ENCODE measurements around the gene PGAP6.
A peak's percentile ranks its signal among the peaks of the same experiment; 100 is the strongest.
"Not testable (repeated sequence)": the region's sequence is repeated elsewhere in the genome, so short reads cannot be mapped to it uniquely, and the experiment has no call there.

The PGAP6 gene

DNA sequence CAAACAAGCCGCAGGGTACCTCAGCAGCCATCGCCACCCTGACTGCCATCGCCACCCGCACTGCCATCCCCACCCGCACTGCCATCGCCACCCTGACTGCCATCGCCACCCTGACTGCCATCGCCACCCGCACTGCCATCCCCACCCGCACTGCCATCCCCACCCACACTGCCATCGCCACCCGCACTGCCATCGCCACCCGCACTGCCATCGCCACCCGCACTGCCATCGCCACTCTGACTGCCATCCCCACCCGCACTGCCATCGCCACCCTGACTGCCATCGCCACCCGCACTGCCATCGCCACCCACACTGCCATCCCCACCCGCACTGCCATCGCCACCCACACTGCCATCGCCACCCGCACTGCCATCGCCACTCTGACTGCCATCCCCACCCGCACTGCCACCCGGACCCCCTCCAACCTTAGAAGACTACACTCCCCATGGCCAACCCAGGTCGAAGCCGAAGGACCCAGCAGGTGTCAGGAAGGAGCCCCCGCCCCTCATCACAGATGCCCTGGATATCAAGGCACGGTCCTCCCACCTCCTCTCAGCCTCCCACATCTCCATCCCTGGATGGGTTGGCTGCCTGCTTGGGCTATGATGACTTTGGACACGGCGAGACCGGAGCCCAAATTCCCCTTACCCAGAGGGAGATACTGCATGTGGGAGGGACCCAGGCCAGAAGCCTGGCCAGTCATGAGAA is 3.5 kb downstream of the PGAP6 start:
- not testable (repeated sequence) for DNase-seq

DNA sequence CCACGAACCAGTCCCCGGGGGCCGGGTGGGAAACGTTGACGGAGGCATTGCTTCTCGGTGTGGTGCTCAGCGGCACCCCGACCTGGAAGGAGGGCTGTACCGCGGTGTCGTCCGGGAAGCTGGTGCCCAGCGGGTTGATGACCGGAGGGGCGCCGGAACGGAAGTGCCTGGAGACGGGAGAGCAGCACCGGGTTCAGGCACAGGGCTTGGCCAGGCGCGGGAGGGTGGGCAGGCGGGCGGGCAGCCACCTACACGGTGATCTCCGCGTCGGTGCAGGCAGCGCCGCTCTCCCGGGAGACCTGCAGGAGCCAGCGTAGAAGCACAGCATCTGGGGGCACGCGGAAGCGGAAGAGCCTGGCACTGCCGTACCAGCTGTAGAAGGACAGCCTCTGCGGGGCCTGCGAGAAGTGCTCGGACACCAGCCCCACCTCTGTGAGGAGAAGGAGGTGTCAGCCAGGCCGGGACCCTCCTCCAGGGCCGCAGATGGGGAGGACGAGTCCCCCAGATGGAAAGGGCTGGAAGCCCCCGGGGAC is 4.3 kb downstream of the PGAP6 start:
- no peak for DNase-seq

DNA sequence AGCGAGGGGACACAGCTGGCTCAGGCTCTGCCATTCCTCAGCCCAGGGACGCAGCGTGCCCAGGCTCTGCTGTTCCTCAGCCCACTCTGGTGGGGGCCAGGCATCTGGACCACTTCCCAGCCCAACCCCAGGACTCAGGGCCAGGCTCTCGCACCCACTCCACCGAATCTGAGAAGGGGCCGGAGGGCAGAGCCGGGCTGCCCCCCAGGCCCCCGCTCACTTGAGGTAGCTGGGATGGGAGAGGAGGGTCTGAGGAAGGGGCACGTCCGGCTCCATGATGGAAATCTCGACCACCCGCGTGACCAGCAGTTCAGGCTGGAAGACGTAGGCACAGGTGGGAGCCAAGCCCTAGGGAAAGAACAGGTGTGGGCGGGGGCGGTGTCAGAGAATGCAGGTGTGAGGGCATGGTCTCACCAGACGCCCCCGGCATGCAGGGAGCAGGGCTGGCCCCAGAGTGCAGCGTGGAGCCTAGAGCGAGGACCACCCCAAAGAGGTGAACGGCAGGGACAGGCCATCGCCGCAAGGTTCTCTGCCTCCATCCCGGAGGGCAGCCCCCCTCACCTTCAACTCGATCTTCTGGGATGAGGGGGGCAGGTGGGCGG is 4.9 kb downstream of the PGAP6 start:
- no peak for DNase-seq

DNA sequence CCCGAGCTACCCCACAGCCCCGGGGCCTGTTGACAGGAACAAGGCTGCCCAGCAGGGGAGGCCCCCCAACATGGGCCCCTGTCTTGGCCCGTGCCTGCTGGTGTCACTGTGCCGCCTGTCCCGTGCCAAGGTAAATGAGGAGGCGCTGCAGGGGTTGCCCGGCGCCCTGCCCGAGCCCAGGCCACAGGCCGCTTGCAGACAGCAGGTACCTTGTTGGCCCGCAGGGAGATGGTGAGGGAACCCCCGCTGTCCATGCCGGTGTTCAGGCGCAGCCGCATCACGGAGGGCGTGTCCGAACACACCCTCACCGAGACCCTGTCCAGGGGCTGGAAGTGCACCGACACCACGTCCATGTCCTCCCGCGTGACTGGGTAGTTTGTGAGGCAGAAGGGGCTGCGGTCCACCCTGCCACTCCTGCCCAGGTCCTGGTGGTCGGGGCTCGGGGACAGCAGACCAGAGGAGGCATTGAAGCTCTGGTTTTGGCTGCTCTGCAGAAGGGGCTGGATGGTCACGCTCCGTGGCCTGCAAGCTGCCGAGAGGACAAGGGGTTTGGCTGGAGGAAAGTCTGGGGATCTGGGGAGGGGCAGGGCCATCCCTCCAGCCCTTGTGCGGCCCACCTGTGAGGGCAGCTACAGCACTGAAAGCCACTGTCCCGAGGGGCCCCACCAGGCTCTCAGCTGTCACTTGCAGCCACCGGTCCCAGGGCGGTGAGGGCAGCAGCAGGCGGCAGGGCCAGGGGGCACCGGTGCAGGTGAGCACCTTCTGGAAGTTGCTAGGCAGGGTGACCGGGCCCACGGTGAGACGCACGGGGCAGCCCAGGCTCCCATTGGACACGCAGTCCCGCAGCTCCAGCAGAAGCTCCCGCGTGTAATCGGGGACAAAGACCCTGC is 5.6 kb downstream of the PGAP6 start:
- no peak for DNase-seq

DNA sequence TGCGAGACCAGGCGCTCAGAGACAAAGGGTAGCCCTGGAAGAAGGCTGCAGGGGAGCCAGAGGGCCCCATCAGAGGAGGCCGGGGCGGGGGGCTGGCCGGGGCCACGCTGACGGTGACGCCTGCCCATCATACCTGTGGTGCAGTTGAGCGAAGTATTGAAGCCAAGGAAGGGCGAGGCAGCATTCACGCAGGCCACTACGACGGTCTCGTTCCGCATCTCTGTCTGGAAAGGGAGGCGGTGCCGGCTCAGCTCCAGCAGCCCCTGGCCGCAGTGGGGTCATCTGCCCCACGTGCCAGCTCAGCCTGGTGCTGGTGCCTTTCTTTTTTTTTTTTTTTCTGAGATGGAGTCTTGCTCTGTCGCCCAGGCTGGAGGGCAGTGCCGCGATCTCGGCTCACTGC is 6.6 kb downstream of the PGAP6 start:
- DNase-seq, result no peak

DNA sequence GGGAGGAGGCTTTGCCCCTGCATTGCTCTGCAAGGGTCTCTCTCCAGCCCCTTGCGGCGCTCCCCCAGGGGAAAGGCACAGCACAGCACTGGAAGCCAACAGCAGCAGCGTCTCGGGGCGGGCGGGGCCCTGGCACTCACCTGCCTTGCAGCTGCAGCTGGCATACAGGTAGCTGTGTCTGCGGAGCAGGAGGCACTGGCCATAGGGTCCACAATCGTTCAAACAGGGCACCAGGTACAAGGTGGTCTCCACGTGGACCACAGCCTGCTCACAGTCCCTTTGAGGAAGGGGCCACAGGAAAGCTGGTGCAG is 7.2 kb downstream of the PGAP6 start:
- no peak for DNase-seq

DNA sequence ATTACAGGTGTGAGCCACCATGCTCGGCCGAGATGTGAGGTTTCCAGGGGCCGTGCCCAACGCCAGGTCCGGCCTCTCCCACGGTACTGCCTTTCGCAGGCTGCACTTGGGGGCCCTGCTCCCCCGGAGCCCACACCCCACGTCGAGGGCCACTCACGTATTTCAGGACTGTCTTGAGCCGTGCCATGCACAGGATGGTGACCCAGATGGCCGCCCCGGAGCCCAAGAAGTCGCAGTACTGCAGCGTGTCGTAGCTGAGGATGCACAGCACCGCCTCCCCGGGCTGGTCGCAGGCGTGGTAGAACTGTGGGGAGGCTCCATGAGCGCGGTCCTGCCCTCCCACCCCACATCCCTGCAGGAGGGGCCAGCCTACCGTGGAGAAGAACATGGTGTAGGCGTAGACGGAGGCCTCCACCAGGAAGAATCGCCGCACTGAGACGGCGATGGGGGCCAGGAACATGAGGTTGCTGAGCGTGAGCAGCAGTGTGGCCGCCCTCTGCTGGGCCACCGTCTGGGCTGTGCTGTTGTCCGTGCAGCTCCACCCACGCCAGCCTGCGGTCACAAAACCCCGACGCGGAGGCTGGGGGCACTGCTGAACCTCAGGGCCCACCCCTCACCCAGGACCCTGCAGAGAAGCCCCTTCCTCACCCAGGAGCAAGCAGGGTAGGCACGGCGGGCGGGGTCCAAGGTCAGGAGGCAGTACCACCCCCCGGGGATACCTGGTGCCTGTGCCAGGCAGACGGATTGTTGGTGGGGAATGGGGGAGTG is 7.7 kb downstream of the PGAP6 start:
- no peak for DNase-seq

DNA sequence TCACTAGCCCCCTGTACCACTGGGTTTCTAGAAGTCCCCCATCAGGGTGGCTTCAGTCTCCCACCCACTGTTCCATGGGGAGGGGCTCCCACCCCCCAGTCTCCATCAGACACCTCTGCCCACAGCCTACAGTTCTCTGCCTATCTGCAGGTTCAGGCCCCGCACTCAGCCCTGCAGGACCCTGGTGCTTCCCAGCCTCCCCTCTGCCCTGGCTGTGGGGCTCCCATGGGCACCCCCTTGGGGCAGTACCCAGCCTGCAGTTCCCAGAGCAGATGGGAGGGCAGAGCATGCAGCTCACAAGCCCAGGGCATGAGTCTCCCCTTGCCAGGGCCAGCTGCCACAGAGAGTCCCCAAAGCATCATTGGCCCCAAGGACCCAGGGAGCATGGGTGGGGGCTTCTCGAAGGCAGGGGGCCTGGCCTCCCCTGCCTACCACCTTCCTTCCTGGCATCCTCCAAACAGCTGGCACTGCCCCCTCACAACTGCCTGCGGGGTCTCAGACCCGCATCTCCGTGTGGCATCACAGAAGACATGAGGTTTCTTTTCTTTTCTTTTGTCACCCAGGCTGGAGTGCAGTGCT is 8.7 kb downstream of the PGAP6 start:
- no peak for DNase-seq

DNA sequence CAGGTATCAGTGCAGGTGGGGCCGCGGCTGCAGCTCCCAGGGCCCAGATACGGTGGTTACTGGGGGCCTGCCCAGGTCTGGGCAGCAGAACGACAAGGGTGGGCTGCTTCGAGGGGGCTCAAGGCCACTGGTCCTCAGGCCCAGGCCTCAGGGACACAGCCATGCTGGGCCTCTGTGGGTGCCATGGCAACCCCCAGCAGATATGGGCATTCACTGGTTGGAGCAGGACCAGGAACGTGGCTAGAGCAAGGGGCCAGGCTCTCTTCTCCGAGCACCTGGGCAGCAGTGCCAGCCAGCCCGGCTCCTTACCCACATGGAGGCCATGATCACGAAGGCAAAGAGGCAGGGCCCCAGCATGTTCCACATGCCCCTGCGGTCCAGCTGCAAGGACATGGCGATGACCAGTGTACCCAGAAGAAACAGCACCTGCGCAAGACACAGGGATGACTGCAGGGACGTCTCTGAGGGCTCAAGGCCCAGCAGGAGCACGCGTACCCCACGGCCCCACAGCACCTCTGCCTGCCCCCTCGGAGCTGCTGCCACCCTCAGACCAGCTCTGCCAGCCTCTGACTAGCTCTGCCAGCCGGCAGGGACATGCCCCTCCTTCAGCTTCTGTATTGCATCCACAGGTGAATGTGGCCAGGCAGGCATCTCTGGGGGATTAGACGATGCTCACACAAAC is 9.3 kb downstream of the PGAP6 start:
- DNase-seq, result no peak

DNA sequence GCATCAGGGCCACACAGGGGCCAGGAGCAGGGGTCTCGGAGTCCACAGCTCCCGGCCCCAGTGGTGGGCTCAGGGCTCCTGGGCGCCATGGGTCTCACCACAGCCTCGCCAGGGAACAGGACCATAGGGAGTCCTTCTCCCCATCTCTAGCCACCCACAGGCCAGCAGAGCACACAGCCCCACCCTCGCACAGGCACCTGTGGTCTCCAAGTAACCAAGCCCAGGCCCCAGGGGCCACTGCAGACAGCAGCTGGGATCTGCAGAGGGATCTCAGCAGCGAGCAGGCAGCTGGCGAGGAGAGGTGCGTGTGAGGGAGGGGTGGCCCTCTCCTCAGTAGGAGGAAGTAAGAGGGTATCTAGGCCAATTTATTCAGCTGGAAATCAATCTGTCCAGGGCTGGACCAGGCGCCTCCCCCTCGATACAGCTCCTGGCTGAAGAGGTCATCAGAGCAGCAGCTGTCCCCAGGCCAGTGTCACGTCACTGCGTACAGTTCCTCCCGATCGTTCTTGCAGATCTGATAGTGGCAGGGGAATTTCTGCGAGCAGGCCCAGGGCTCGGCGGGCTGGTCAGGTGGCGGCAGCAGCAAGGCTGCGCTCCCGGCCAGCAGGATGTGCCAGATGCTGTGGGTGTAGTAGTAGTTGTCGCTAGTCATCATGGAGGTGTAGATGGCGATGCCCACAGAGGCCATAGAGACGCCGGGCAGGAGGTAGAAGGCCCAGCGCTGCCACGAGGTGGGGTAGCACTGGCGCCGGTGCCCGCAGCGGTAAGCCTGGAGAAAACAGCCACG is 10.1 kb downstream of the PGAP6 start:
- DNase-seq, result no peak

DNA sequence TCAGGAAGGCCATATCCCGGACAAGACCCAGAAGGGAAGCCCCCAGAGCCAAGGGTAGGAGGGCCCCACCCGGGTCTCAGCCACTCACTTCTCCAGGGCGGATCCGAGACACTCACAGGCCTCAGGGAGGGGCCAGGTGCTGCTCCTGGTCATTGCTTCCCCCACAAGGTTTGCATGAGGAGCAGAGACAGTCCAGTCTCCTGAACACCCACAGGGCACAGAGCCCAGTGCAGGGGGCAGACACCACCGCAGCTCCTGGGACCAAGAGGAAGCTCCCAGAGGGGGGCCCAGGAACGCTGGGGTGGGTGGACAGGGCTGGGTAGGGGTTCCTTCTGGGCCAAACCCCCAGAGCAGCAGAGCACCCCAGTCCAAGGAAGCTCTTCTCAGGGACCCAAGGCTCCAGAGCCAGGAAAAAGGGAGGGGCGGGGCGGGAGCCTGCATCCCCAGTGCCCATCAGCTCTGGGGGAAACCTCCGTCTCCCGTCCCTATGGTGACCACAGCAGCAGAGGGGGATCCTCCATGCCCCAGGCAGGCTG is 10.7 kb downstream of the PGAP6 start:
- DNase-seq, result no peak

DNA sequence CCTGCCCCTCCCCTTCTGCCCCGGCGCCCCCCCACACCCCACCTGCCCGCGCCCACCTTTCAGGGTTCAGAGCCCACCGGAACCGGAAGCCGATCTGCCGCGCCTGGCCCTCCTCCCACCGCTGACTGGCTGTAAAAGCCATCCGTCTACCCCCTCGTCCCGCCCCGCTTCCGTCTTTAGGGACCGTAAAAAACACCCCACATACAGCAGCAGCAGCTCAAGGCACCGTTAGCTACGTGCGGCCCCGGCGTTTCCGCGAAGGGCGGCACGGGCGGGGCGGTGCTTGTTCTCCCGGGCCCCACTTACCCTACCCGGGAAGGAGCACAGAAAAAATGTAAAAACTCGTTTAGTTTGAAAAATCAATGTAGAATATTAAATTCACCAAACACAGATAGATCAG is 11.3 kb downstream of the PGAP6 start, which contains the start of gene MRPL28:
Gene MRPL28 (minus strand): TSS at position 96 of the 400 bp plus-strand sequence. CDS start 320 bp downstream, outside the sequence.
- peak; percentile 54 for DNase-seq

DNA sequence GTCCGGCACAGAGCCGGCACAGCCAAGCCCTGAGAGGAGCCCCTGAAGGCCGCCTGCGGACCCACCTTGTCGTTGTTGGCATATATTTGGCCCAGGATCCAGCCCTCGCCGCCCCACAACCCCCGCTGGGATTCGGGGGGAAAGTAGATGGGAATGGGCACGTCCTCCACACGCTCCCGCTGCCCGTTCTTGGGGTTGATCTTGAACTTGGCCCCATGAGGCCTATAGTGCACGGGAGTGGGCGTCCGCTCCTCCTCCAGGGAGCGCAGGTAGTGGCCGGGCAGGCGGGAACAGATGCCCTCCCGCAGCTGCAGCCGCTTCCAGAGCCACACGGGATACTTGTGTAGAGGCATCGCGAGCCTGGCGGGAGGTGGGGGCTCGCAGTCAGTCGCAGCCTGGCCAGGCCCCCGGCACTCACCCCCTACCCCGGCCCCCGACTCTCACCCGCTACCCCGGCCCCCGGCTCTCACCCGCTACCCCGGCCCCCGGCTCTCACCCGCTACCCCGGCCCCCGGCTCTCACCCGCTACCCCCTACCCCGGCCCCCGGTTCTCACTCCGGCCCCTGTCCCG is 11.8 kb downstream of the PGAP6 start:
- no peak for DNase-seq

DNA sequence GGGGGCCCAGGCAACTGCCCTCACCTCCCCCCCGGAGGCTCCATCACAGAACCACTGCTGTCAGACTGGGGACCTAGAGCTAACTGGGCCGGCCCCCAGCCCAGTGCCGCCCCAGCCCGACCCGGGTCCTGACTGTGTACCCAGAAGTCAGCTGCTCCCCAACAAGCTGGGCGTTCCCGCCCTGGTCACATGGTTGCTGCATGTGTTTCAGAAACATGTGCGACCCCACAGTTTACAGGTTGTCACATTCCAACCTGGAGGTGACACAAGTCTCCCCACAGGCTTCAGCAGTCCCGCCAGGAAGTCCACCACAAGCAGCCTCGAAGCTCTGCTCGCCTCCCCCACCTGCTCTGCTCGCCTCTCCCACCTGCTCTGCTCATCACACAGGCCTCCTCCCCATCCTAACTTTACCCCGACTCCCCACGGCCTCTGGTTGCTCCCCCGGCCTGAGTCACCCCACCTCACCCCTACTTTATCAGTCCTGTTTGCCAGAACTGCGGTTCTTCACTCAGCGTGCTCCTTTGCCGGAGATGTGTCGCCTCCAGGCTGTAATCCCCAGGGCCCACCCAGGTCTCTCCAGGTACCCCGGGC is 12.4 kb downstream of the PGAP6 start:
- DNase-seq, result no peak

DNA sequence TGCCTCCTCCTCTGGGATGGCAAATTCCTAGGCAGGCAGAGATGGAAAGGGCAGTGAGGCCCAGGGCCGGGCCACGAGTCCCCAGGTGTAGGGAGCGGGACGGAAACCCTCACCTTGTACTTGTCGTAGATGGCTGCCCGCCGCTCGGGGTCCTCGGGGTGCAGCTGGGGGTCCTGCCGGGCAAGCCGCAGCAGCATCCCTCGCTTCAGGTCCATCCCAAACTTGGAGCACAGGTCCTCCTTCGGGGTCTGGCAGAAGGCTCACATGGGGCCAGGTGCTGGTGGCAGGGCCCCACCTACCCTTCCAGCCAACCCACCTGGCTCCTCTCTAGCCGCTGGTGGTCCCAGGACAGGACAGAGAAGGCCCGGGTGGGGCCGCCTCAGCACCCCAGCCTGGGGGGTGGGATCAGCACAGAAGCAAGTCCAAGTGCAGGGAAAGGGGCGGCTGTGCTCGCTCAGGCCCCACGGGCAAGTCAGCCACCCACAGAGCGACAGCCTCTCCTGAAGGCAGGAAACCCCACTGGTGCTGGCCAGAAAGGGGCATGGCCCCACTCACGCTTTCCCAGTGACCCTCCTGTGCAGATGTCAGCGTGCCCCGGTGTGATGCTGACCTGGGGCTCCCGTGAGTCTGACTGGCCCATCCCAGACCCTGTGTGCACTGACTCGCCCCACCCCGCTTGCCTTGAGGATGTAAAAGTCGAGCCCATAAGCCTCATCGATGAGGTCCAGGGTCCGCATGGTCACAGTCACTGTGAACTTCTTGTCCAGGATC is 13.2 kb downstream of the PGAP6 start:
- no peak for DNase-seq

DNA sequence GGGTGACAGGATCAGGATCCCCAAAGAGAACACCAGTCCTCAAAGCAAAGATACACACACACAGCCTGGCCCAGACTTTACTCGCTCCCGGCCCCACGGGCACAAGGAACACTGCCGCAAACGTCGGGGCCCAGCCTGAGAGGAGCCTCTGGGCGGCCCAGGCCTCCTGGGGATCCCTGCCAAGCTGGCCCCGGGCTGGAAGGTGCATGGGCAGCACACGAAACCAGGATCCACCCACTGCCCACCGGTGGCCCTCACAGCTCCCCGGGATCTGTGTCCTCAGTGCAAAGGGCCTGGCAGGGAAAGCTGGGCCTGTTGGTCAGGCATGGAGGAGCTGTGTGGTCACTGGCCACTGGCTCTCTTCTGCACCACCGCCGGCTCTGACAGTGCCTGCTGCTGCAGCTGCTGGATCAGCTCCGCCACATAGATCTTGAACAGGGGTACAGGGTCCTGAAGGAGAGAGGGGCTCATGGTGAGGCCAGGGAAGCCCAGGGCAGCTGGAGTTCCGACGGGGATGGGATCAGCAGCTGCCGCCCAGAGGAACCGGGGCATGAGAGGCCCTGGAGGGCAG is 14.4 kb downstream of the PGAP6 start:
- DNase-seq, result no peak

DNA sequence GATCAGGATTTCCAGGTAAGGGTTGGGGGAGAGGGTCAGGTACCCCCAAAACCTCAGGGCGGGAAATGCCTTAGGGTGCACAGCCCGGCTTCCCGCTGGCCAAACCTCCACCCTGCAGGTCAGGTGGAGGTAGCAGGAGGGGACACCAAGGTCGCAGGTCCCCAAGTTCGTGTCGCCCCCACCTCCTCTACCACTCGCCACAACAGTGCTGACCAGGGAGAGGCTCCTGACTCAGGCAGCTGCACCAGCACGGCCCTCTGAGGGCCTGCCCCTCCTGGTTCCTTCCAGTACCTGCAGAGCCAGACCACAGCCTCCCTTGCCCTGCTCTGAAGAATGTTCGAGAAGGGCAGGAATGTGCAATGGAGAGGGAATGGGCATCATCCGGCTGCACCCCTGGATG is 15.3 kb downstream of the PGAP6 start:
- no peak for DNase-seq

DNA sequence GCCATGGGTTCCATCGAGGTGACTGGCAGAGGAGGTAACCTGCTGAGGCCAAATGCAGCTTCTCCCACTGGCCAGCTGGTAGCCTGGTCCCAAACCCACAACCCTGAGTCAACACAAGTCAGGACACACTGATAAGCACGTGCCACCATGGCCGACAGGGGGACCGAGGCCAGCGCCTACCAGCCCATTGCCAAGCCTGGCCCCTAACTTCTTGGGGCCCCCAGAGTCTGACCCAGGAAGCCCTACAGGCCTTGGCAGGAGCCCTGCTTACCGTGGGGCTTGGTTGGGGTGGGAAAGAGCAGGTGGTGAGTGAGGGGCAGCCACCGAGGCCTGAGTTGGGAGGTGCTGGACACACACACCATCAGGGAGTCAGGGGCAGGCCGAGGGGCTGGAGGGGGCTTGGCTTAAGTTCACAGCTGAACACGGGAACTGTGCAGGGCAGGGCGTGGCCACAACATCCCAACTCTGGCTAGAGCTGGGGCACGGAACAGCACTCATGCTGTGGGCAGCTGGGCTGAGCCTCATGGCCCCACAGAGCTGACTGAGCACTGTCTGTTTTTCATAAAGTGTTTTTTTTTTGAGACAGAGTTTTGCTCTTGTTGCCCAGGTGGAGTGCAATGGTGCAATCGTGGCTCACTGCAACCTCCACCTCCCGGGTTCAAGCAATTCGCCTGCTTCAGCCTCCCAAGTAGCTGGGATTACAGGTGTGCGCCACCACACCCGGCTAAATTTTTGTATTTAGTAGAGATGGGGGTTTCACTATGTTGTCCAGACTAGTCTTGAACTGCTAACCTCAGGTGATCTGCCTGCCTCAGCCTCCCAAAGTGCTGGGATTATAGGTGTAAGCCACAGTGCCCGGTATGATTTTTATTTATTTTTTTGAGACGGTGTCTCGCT is 16.9 kb downstream of the PGAP6 start:
- no peak for DNase-seq

Data from NCI-H2081 treated with DMSO at 0.1 percent for 48 hours (cell line).